DMS153 treated with DMSO at 0.1 percent for 48 hours (cell line): ENCODE results near the gene USP7.
"Not testable (repeated sequence)": the region's sequence is repeated elsewhere in the genome, so short reads cannot be mapped to it uniquely, and the experiment has no call there.

Source experiments
- DNase-seq: peaks from one replicate; lab custom pipeline; 2025; ENCODE audit not compliant: unreplicated experiment; lab: John Stamatoyannopoulos, UW

USP7 gene

GRCh38 chr16:8848939-8849391, 114.7 kb downstream of the USP7 start:
- DNase-seq = no peak

DNA sequence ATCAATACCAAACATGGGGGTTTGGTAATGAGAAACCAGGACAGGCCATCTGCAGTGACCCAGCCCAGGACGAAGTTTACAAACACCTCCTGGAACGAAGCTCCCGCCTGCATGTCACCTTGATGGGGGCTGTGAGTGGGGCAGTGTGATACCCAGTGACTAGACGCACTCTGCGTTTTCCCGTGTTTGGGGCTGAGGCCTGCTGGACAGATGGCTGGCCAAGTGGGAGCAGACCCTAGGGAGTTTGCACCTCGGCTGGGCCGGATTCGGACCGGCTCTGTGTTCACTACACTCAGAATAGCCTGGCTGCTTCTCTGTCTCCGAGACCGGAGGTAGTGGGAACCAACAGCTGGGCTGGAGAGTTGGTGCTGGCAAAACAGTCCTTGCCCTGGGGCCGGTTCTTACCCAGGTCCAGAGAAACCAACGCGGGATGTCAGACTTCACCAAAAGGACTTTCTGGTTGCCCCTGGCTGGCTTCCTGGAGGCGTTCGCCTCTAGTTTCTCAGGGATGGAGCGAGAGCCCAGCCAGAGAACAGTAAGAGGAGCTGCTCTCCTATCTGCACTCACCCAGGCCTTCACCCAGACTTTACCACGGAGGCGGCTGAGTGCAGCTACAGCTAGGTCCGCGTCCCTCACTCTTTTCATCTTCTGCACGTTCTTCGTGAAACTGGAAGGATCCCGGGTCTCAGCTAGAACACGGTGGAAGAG, 115.3 kb downstream of the USP7 start:
- DNase-seq = no peak

- DNase-seq = no peak
These were observed 116.1 kb downstream of the USP7 start for GRCh38 chr16:8847623-8848022.

DNA sequence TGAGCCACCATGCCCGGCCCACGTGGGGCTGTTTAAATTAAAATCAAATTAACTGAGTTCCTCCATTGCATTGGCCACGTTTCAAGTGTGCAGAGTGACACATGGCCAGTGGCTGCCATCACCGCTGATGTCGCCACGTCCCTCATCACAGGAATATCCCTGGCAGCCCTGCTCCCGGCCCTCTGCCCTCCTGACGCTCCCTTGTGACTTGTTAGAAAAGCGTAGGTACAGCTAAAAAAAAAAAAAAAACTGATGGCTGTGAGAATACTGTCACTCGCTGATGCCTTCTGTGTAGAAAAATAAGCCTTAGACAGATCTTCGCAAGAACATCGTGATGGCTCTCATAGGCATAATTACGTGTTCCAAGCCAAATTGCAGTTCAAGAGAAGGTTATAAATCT, 116.6 kb downstream of the USP7 start:
- no peak for DNase-seq

DNA sequence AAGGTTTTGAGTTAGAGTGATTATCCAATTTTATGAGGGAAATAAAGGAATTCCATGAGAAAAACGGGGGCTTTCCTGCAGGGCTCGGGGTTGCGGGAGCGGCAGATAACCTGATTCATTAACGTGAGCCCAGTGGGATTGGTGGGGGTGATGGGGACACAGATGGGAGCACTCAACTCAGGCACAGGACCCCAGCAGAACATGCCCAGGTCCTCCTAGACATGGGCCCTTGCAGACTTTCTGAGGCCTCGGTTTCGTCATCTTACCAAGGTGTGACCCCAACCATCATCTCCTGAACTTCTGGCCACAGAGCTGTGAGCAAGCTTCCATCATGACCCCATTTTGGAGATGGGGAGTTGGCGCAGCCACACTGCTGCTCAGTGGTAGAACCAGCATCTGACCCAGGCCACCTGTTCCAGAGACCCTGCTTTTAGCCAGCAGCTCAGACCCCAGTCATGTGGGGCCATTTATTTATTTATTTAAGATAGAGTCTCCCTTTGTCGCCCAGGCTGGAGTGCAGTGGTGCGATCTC, 117.2 kb downstream of the USP7 start:
- DNase-seq = no peak

- DNase-seq = no peak
These were observed 117.9 kb downstream of the USP7 start for GRCh38 chr16:8845699-8846298.

DNA sequence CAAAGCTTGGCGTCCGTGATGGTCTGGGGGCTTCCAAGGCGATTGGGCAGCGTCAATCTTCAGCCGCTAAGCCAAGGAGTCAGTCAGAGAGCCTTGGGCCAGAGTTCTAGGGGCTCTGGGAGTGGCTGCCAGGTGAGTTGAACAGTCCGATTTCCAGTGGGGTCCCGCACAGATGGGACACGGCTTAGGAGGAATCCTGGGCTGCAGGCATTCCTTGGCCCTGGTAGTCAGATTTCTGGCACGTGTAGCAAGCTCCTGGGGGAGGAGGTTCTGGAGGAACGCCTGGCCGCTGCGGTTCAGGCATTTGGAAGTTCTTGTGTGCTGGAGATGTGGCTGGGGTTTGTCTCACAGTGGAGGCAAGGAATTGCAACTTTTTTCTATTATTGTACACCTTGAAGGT, 120.4 kb downstream of the USP7 start:
- not testable (repeated sequence) for DNase-seq
